HEK293 (cell line): Measurements from ENCODE around the gene REN.

Experiments
- SETDB1 ChIP-seq: IDR thresholded peaks from one replicate; pipeline ENCODE4 v1.6.1; 2017; ENCODE audit warnings: mild to moderate bottlenecking, low read length, moderate library complexity, mixed read lengths; ENCODE audit not compliant: insufficient read length
- TCF7L2 ChIP-seq: IDR thresholded peaks from 2 replicates; pipeline ENCODE4 v1.6.1; 2011; ENCODE audit warnings: low read depth, mild to moderate bottlenecking, inconsistent platforms, low read length, moderate library complexity, borderline replicate concordance
- ZNF248 ChIP-seq: fragments of 450-650 bp; formaldehyde crosslinking; IDR thresholded peaks from 2 replicates; pipeline ENCODE4 v1.5.1; 2017; ENCODE audit warnings: missing biosample characterization, missing genetic modification characterization
- ZNF274 ChIP-seq, 2 experiments: fragments of 200-500 bp in 1 of 2; fragments of 450-650 bp in 1 of 2; sonication (Bioruptor generic) in 1 of 2; formaldehyde crosslinking in 1 of 2; IDR thresholded peaks; 2 replicates each; pipeline versions ENCODE4 v1.5.1 to v1.6.1; 2014 to 2016; ENCODE audit warnings: borderline replicate concordance in 1 of 2, inconsistent platforms in 1 of 2, low read length in 1 of 2, missing biosample characterization in 1 of 2, missing genetic modification characterization in 1 of 2
- TF ChIP-seq, protein P1 (sequence below): fragments of 450-650 bp; formaldehyde crosslinking; IDR thresholded peaks from 2 replicates; pipeline ENCODE4 v1.5.1; 2016; ENCODE audit warnings: missing biosample characterization, missing genetic modification characterization

DNA sequence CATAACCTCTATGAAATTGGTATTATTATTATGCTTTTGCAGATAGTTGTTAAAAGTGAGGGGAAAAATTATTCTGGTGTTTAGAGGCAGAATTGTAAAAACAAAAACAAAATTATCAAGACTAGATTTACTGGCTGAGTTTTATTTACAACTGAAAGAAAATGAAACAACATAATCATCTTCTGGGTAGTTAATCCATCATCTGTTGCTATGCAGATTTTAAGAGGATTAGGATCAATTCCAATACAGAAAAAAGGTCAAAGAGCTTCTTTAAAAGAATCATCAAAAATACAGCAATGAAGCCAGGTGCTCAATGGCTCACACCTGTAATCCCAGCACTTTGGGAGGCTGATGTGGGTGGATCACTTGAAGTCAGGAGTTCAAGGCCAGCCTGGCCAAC is 39.3 kb upstream of the REN start:
- TF ChIP-seq, protein P1, sequence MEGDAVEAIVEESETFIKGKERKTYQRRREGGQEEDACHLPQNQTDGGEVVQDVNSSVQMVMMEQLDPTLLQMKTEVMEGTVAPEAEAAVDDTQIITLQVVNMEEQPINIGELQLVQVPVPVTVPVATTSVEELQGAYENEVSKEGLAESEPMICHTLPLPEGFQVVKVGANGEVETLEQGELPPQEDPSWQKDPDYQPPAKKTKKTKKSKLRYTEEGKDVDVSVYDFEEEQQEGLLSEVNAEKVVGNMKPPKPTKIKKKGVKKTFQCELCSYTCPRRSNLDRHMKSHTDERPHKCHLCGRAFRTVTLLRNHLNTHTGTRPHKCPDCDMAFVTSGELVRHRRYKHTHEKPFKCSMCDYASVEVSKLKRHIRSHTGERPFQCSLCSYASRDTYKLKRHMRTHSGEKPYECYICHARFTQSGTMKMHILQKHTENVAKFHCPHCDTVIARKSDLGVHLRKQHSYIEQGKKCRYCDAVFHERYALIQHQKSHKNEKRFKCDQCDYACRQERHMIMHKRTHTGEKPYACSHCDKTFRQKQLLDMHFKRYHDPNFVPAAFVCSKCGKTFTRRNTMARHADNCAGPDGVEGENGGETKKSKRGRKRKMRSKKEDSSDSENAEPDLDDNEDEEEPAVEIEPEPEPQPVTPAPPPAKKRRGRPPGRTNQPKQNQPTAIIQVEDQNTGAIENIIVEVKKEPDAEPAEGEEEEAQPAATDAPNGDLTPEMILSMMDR (tag by site-specific recombination), result no peak
- no peak for TF ChIP-seq TCF7L2
- TF ChIP-seq ZNF274 (IDR thresholded peaks at IDR 0.05; ENCODE audit: low read length), result no peak
- TF ChIP-seq ZNF274 (tag by site-specific recombination; IDR thresholded peaks at IDR 0.05; ENCODE audit: borderline replicate concordance), result no peak
- TF ChIP-seq ZNF248 (tag by site-specific recombination), result no peak
- no peak for TF ChIP-seq SETDB1
